HL-60 (cell line): Measurements from ENCODE around the gene RTL3.

Experiments
- GABPA ChIP-seq: IDR thresholded peaks from 2 replicates; pipeline ENCODE4 v1.6.1; 2012; ENCODE audit warnings: low read depth
- POLR2AphosphoS5 ChIP-seq: IDR thresholded peaks from 2 replicates; pipeline ENCODE4 v1.6.1; 2012; ENCODE audit warnings: low read depth
- SPI1 ChIP-seq: IDR thresholded peaks from 2 replicates; pipeline ENCODE4 v1.6.1; 2012; ENCODE audit warnings: low read depth, mild to moderate bottlenecking, borderline replicate concordance
- TF ChIP-seq, protein P1 (sequence below): IDR thresholded peaks from one replicate; pipeline ENCODE4 v1.5.1; 2011; ENCODE audit warnings: low read length, control low read depth, inconsistent platforms; ENCODE audit not compliant: insufficient read depth
- TF ChIP-seq, protein P2 (sequence below): IDR thresholded peaks from 2 replicates; pipeline ENCODE4 v1.6.1; 2012; ENCODE audit warnings: low read depth; ENCODE audit not compliant: insufficient replicate concordance

DNA sequence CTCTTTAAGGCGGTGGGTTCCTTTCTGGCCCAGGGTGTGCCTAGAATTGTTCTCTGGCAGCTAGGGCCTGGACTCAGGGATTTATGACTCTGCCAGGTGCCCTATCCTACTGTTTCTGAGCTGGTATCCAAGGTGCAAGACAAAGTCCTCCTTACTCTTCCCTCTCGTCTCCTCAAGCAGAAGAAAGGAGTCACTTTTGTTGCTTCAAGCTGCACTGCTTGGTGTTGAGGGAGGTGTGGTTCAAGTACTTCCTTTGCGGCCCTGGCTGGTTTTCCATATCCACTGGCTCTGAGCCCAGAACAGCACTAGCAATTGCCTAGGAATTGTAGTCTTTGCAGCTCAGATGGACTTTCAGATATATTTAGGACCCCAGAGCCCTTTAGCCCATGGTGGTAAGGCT, 39.3 kb downstream of the RTL3 start:
- TF ChIP-seq POLR2AphosphoS5: no peak
- TF ChIP-seq, protein P1, sequence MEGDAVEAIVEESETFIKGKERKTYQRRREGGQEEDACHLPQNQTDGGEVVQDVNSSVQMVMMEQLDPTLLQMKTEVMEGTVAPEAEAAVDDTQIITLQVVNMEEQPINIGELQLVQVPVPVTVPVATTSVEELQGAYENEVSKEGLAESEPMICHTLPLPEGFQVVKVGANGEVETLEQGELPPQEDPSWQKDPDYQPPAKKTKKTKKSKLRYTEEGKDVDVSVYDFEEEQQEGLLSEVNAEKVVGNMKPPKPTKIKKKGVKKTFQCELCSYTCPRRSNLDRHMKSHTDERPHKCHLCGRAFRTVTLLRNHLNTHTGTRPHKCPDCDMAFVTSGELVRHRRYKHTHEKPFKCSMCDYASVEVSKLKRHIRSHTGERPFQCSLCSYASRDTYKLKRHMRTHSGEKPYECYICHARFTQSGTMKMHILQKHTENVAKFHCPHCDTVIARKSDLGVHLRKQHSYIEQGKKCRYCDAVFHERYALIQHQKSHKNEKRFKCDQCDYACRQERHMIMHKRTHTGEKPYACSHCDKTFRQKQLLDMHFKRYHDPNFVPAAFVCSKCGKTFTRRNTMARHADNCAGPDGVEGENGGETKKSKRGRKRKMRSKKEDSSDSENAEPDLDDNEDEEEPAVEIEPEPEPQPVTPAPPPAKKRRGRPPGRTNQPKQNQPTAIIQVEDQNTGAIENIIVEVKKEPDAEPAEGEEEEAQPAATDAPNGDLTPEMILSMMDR: no peak
- TF ChIP-seq, protein P2, sequence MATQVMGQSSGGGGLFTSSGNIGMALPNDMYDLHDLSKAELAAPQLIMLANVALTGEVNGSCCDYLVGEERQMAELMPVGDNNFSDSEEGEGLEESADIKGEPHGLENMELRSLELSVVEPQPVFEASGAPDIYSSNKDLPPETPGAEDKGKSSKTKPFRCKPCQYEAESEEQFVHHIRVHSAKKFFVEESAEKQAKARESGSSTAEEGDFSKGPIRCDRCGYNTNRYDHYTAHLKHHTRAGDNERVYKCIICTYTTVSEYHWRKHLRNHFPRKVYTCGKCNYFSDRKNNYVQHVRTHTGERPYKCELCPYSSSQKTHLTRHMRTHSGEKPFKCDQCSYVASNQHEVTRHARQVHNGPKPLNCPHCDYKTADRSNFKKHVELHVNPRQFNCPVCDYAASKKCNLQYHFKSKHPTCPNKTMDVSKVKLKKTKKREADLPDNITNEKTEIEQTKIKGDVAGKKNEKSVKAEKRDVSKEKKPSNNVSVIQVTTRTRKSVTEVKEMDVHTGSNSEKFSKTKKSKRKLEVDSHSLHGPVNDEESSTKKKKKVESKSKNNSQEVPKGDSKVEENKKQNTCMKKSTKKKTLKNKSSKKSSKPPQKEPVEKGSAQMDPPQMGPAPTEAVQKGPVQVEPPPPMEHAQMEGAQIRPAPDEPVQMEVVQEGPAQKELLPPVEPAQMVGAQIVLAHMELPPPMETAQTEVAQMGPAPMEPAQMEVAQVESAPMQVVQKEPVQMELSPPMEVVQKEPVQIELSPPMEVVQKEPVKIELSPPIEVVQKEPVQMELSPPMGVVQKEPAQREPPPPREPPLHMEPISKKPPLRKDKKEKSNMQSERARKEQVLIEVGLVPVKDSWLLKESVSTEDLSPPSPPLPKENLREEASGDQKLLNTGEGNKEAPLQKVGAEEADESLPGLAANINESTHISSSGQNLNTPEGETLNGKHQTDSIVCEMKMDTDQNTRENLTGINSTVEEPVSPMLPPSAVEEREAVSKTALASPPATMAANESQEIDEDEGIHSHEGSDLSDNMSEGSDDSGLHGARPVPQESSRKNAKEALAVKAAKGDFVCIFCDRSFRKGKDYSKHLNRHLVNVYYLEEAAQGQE: no peak
- TF ChIP-seq GABPA: no peak
- no peak for TF ChIP-seq SPI1
